HG03565 (cell line): ENCODE data around the gene ASPDH.
"Not testable (repeated sequence)": the region's sequence is repeated elsewhere in the genome, so short reads cannot be mapped to it uniquely, and the experiment has no call there.

Experiments used
- ATAC-seq: cut with Tn5 transposase; IDR thresholded peaks from one replicate; pipeline ENCODE4 v1.9.1; 2021; ENCODE audit warnings: mild to moderate bottlenecking, moderate library complexity; ENCODE audit not compliant: unreplicated experiment

The ASPDH gene

DNA sequence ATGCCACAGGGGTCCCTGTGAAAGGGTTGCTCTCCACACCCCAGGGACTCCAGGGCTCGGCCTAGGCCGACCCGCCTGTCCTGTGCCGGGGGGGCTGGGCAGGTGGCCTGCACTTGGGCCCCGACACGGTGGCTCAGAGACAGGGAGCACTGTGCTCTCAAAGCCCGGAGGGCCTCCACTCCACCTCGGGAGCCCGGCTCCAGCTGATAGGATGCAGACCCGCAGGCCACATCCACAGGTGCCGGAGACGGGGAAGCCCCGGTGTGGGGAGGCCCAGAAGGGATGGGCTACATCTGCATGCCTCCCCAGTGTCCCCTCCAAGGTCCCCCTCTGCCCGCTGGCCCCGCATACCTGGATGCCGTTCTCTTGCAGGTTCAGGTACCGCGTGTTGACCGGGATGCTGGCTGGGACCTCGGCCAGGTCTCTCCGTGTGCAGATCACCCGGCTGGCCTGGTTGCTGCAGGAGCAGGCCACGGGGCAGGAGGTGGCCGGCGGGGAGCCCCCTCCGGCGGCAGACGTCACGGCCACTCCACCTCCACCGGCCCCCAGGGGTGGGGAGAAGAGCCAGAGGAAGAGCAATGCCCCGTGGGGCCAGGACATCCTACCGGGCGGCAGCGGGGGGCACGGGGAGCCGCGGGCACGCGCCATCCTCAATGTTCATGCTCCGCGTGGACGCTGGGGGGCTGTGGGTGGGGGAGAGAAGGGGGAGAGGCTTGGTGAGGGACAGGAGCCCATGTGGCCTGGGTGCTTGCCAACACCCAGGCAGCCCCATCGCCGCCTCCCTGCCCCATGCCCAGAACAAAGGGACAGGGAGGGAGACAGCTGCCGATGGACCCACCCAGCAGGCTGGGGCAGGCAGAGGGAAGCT lies 34.7 kb upstream of the ASPDH start:
- ATAC-seq, result no peak

DNA sequence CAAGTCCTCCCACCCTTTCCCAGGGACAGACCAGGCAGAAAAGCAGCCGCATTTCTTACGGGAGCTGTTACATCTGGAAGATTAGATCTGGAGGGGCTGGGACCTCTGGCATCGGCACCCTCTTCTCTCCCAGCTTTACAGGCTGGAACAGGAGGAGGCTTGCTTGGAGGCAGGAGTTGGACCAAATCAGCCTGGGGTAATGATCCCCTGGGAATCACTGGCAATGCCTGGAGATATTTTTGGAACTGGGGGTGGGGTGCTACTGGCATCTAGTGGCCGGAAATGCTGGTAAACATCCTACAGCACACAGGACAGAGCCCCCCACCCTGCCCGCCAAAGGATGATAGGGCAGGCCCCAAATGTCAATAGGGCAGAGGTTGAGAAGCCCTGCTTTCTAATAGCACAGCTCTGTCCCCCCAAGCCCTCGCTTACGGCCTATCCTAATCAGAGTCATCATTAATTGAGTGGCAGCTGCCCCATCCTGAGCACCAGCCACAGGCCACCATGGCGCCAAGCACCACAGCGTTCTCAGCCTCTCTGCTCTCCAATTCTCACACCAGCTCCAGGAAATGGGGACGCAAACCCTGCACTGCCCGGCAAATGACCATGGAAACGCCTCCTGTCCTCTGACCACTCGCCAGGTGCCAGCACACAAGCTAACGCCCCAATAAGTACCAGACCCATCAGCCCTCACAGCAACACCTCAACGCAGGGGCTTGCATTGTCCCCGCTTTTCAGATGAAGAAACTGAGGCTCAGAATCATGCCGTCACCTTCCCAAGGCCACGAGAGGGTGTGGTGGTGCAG lies 33.9 kb upstream of the ASPDH start:
- ATAC-seq, result no peak

DNA sequence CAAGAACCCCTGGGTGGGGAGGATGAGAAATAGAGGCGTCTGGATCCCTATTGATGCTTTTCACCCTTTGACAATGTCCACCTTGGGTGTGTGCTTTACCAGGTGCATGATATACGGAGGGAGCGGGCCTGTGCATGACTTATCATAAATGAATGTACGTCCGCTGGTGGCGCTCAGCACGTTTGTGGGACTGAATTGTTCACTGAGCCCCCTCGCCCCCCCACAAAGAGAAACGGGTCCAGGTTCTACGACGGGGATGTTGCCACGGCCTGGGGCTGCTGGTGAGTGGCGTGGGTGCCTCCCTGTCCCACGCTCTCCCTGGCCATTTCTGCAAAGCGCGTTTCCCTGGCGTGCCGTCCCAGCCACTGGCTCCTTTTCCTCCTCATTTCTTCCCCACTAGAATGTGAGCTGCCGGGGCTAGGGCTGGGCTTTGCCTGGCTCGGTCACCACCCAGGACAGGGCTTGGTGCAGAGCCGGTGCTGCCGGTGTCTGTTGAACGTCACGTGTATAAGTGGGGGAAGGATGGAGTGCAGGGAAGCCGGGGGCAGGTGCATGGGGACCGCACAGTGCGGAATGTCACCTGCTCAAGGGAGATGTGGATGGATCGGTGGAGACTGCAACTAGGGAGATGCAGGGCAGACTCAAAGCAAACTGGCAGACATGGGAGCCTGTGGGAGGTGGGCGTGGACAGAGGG lies 33.0 kb upstream of the ASPDH start:
- no peak for ATAC-seq

DNA sequence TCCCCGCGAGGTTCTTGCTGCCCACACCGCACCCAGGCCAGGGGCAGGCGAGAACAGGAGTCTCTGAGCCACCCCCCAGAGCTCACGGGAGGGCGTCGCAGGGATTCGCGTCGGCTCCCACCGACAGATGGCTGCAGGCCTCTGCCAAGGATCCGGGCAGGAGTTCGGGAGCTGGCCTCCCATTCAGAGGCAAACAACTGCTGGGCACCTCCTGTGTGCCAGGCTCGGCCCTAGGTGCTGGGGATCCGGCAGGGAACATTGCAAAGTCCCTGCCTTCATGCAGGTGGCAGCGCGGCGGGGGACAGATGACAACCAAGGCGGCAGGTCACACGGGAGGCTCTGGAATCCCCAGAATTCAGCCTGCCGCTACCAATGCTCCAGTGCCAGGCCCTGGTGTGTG lies 29.2 kb upstream of the ASPDH start:
- no peak for ATAC-seq

DNA sequence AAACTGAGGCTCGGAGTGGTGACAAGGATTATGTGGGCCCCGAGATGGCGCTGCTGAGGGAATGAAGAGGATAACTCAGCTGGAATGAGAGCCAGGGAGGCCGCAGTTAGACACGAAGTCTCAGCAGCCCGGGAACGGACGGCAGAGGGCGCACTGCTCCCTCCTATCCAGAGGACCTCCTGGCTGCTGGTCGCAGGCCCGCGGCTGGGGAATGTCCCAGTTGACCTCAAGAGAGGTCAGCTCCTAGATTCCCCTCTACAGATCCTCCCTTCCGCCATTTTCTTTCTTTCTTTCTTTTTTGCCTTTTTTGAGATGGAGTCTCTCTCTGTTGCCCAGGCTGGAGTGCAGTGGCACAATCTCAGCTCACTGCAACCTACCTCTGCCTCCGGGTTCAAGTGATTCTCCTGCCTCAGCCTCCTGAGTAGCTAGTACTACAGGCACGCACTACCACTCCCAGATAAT lies 24.1 kb upstream of the ASPDH start:
- ATAC-seq, result no peak

DNA sequence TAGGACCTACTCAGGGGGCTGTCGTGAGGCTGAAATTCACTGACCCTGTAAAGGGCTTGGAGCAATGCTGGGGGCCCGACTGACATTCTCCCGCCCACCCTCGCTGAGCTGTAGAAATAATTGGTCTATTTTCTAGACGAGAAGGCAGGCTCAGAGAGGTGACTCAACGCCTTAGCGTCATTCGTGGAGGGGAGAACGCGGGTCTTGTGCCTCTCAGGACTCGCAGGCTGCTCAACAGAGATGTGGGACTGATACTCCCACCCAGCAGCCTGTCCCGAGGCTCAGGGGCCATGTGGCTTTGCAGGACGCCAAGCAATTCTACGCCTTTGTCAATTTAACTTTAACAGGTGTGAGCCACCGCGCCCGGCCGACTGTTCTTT lies 23.6 kb upstream of the ASPDH start:
- ATAC-seq, result no peak

DNA sequence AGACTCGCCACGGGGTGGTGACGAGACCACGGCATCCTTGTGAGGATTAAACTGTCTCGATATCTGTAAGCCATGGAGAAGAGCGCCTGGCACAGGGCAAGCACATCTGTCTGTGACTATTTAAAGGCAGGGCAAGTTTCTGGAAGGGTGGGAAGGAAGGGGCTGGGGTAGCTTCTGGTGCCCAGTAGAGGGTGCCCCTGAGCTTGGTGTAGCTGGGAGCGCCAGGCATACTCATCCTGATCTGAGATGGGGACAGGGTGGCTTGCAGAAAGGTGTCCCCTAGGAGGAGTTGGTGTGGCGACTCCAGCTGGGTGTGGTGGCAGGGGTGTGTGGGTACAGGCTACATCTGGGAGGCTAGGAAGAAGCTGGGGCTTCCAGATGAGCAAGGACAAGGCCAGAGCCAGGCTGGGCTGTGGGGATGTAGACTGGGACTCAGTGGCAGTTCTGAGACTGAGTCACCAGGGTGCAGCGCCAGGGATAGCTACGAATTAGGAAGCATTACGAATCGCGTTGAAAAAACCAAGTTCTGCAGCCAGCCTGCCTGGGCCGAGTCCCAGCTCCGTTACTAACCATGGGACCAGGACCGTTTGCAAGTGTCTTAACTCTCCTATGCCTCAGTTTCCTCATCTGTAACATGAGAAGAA lies 23.1 kb upstream of the ASPDH start:
- ATAC-seq, result no peak

DNA sequence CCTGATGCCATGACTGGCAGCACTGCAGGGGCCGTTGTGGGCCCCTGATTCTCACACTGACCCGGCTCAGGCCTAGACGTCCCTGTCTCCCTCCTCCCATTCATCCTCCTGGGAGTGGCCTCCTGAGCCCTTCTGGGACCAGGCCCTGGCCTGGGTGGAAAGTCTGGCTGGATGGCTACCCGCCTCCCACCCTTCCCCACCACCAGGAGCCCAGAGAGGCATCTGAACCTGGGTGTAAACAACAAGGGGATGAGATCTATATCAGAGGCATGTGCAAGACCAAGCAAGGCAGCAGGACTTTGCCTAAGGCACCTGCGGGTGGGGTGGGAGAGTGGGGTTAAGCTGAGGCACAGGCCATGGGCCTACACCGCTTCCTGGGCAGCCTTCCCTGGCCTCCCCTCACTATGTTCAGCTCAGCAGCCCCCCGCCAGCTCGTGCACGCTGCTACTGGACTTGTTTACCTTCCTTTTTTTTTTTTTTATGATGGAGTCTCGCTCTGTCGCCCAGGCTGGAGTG lies 22.0 kb upstream of the ASPDH start:
- ATAC-seq, result no peak

DNA sequence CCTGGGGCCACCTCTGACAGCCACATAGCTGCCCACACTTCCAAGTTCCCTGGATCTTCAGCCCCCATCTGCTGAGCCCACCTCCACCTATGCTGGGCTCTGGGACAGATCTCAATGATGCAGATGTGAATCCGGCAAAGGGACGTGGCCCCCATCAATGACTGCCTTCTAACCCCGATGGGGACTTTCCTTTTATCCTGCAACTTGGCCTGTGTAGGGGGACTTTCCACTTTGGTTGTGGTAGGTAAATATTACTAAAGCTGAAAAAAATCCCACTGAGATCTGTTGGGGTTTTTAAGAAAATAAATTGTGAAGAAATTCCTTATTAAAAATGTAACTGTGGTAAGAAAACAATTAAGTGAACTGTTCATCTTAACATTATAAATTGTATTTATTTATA lies 20.8 kb upstream of the ASPDH start:
- no peak for ATAC-seq

DNA sequence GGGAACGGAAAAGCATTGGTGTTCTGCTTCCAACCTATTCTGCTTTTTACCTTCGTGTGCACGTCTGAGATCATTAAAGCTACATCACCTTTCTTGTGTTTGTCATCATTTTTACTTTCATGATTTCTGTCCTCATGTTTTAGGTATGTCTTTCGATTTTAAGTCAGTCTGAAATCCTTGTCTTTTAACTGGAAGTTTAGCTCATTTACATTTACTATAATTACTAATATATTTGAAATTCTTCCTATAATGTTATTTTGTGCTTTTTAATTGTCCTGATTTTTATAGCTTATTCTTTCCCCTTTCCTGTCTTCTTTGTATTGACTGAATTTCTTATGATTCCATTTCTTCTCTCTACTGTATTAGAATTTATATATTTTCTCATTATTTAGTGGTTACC lies 19.2 kb upstream of the ASPDH start:
- ATAC-seq, result no peak

DNA sequence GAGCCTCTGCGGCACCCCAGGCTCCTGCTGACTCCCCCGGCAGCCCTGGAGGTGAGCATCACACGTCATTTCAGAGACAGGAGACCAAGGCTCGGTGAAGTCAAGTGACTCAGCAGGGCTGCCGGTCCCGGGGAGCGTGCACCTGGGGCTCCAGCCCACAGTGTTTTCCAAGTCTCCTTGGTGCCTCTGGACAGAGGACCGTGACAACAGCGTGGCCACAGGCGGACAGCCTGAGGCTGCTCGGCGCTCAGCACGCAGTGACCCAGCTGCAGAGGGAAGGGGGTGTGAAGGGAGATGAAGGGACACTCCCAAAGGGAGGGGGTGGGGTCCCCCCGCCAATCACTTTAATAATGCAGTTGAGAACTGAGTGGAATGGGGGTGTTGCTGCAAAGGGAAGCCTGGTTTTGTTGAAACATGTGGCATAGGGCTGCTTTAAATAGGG lies 17.5 kb upstream of the ASPDH start:
- no peak for ATAC-seq

DNA sequence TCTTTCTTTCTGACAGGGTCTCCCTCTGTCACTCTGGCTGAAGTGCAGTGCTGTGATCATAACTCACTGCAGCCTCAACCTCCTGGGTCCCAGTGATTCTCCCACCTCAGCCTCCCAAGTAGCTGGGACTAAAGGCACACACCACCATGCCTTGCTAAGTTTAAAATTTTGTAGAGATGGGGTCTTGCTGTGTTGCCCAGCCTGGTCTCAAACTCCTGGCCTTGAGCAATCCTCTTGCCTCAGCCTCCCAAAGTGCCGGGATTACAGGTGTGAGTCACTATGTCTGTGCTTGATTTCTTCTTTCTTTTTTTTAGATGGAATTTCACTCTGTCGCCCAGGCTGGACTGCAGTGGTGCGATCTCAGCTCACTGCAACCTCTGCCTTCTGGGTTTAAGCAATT lies 14.3 kb upstream of the ASPDH start:
- ATAC-seq, result not testable (repeated sequence)

DNA sequence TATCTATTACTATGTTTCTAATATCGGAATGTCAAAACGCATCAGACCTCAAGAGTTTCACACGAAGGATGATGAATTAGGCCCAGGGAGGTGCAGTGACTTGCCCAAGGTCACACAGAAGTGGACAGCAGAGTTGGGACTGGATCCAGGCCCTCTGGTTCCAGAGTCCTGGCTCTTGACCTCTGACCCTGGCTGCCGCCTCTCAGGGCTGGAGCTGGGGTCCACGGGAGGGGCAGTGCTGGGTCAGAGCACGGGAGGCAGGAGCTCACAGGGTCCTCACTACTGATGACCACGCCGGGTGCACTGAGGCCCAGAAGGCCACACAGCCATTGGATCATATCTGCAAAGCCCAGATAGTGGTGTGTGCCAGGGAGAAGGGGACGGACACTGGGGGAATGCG lies 9.2 kb upstream of the ASPDH start:
- ATAC-seq, result no peak

DNA sequence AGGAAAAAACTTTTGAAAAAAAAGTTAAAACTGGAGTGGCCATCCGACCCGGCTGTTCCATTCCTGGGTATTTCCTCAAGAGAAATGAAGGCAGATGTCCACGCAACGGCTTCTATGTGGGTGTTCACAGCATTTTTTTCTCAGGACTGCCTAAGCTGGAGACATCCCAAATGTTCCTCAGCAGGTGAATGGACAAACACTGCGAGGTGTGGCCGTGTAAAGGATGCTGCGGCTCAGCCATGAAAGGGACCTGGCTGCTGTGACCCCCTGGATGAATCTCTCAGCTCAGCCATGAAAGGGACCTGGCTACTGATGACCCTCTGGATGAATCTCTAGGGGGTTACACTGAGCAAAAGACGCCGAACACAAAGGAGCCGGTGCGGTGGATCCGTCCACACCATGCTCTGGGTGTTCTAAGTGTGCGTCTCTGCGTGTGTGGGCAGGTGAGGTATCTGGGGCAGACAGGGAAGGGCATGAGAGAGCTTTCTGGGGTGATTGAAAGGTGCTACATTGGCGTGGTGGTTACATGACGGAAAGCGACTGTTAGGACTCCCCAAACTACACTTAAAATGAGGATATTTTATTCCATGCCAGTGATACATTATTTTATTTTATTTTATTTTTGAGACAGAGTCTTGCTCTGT lies 7.2 kb upstream of the ASPDH start:
- ATAC-seq, result no peak

DNA sequence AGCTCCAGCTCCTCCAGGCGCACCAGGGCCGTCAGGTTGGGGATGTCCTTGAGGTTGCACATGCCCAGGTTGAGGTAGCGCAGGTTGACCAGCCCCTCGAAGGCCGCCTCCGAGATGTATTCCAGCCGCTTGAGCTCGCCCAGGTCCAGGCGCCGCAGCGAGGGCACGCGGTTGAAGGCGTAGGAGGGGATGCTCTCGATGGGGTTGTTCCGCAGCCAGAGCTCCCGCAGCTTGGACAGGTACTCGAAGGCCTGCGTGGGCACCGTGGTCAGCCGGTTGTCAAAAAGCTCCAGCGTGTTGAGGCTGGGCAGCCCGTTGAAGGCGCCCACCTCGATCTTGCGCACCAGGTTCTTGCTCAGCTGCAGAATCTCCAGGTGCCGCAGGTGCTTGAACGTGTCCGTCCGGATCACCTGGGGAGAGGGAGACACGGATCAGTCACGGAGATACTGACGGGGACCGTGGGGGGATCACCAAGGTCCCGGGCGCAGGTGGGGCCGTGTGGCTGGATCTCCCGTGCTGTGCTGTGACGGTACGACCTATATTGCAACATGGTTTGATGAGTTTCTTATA lies 5.4 kb upstream of the ASPDH start:
- ATAC-seq, result no peak

DNA sequence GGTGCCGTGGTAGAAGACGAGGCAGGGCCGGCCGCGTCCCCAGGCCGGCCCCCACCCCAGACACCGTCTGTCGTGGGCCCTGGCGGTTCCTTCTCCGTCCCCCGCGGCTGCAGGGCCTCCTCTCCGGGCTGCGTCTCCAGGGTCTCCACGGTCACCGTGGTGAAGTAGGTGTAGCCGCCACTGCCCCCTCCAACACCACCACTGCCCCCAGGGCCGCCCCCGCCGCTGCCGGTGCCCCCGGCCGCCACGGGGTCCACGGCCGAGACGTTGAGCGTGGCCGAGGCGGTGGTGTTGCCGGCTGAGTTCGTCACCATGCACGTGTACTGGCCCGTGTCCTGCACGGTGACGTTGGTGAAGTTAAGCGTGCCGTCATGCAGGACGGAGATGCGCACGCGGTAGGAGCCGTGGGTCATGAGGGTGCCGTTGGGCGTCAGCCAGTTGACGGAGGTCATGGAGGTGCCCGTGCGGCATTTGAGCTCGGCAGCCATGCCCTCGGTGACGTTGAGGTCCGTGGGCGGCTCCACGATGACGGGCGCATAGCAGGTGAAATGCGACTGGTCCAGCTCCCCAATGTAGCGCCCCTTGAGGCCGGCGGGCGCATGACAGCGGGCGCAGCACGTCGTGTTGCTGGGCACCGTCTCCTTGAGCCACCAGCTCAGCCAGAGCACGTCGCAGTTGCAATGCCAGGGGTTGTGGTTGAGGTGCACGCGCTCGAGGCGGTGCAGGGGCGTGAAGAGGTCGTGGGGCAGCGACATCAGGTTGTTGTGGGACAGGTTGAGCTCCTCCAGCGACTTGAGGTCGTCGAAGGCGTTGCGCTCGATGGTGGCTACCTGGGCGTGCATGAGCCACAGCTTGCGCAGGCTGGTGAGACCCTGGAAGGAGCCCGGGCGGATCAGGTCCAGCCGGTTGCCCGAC lies 4.6 kb upstream of the ASPDH start:
- ATAC-seq, result no peak

DNA sequence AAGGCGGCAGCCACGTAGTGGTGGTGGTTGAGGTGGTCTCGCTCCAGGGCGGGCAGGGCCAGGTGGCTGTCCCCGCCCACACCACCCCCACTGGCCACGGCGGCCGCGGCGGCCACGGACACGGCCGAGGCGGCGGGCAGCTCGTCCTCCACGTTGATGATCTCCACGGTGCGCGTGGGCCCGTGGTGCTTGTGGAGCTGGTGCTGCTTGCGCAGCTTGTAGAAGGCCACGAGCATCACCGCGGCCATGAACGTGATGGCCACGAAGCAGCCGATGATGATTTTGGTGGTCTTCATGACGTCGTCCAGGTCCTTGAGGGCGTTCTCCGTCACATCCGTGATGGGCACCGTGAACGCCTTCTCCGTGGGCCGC lies 4.0 kb upstream of the ASPDH start:
- no peak for ATAC-seq

DNA sequence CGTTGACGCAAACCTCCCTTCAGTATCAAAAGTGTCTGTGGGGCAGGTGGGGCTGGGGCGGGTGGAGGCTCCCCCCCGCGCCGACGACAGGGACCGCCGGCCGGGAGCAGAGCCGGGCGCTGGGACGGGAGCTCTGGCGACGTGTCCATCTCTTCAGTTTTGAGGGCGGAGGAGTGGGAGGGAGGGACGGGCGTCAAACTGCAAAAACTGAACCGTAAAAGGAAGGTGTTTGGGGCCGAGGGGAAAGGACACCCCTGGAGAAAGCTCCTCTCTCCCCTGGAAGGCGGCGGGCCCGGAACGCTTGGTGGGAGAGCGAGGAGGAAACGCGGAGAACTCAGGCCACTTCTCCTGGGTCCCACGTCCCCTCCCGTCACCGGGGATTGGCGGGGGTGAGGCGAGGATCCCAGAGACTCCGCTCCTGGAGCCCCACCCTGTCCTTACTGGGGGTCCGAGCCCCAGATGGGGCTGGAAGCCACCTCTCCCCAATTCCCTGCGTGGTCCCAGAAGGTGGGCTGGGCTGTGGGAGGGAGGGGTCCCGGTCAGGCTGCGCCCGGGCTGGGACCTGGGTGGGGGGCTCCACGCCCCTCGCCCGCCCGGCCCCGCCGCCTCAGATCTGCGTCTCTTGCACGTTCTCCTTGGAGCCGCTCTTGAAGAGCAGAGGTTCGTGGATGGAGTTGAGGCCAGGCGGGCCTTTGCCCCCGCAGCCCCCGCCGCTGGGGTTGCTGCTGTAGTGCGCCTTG lies 3.4 kb upstream of the ASPDH start:
- ATAC-seq, result no peak
